HCT116 (cell line): Measurements from ENCODE around the gene ATP11B. TPM values are rescaled to one million over a fixed set of nuclear protein-coding genes. Genes with fewer than 3 reads are reported as not detected.

Experiments used
- ATAC-seq: fragments of 200-7000 bp; cut with Tn5 transposase; 2 replicates; pipeline ENCODE4 v1.9.1; 2020; ENCODE audit warnings: mild to moderate bottlenecking, moderate library complexity
- BruUV-seq: library from RNA; stranded (reverse); fragments of 400-500 nt; replicated peaks from 2 replicates; lab custom pipeline; 2021; lab: Mats Ljungman, UMichigan
- CTCF ChIA-PET: fragments of 300-600 bp; sonication (Branson Sonifier 250); formaldehyde crosslinking; loops from one replicate; lab custom pipeline; 2021; ENCODE audit warnings: antibody characterized with exemption; lab: Charles Lee
- POLR2A ChIA-PET: fragments of 300-600, 350-600 bp; sonication (Branson Sonifier 250); formaldehyde crosslinking; loops from one replicate; lab custom pipeline; 2021; ENCODE audit warnings: antibody characterized with exemption; lab: Charles Lee
- RAD21 ChIA-PET, 2 experiments: fragments of 300-600 bp; sonication (Branson Sonifier 250); formaldehyde crosslinking; loops; one replicate each; lab custom pipeline; 2023; ENCODE audit warnings: low total read pairs in 2 of 2; ENCODE audit not compliant: uncharacterized antibody in 2 of 2, unreplicated experiment in 2 of 2, low non-redundant PET in 1 of 2; lab: Charles Lee
- DNase-seq: peaks from one replicate; pipeline ENCODE4 v3.0.0-alpha.2; 2010; ENCODE audit warnings: low read depth, low spot score
- H2AFZ ChIP-seq: fragments of 200-600 bp; shearing (Covaris generic), sonication (generic); 2 replicates; pipeline ENCODE4 v1.6.1; 2017; ENCODE audit warnings: low read depth, mixed run types, mixed read lengths, antibody characterized with exemption, low read length; ENCODE audit not compliant: poor library complexity, severe bottlenecking
- H3K27ac ChIP-seq: 2 replicates; pipeline ENCODE4 v1.5.1; 2012; ENCODE audit warnings: low read depth, low read length
- H3K27me3 ChIP-seq: fragments of 200-600 bp; sonication (generic); 2 replicates; pipeline ENCODE4 v1.6.1; 2016; ENCODE audit warnings: mixed run types, low read length, mixed read lengths; ENCODE audit not compliant: insufficient read depth
- H3K36me3 ChIP-seq, 2 experiments: fragments of 200-500 bp in 1 of 2; fragments of 200-600 bp in 1 of 2; sonication (Bioruptor generic) in 1 of 2; sonication (generic) in 1 of 2; 2 replicates each; pipeline versions ENCODE4 v1.5.1 to v1.6.1; 2014 to 2016; ENCODE audit warnings: low read length in 2 of 2, inconsistent platforms in 1 of 2, mixed read lengths in 1 of 2, mixed run types in 1 of 2; ENCODE audit not compliant: insufficient read depth in 2 of 2, control insufficient read depth in 1 of 2
- H3K4me1 ChIP-seq, 2 experiments: fragments of 200-600 bp in 1 of 2; sonication (generic) in 1 of 2; 2 replicates each; pipeline versions ENCODE4 v1.5.1 to v1.6.1; 2012 to 2017; ENCODE audit warnings: low read length in 2 of 2, inconsistent platforms in 1 of 2, mild to moderate bottlenecking in 1 of 2, mixed read lengths in 1 of 2, mixed run types in 1 of 2, moderate library complexity in 1 of 2; ENCODE audit not compliant: insufficient read depth in 2 of 2, control insufficient read depth in 1 of 2
- H3K4me2 ChIP-seq: fragments of 200-600 bp; sonication (generic); 2 replicates; pipeline ENCODE4 v1.6.1; 2017; ENCODE audit warnings: mixed run types, low read length, mixed read lengths
- H3K4me3 ChIP-seq, 2 experiments: fragments of 200-600 bp in 1 of 2; sonication (generic) in 1 of 2; replicated peaks in 1 of 2; 2 replicates each; pipeline ENCODE4 v1.5.1; 2011 to 2016; ENCODE audit warnings: low read length in 2 of 2, control low read depth in 1 of 2, low read depth in 1 of 2, mild to moderate bottlenecking in 1 of 2, mixed read lengths in 1 of 2, mixed run types in 1 of 2
- H3K79me2 ChIP-seq: fragments of 200-600 bp; sonication (generic); 2 replicates; pipeline ENCODE4 v1.6.1; 2017; ENCODE audit warnings: mild to moderate bottlenecking, mixed run types, low read length, moderate library complexity, mixed read lengths; ENCODE audit not compliant: insufficient read depth
- H3K9ac ChIP-seq: fragments of 200-600 bp; sonication (generic); 2 replicates; pipeline ENCODE4 v1.6.1; 2016; ENCODE audit warnings: low read length, mixed read lengths
- H3K9me2 ChIP-seq: fragments of 200-600 bp; sonication (generic), shearing (Covaris generic); 2 replicates; pipeline ENCODE4 v1.6.1; 2017; ENCODE audit warnings: mixed run types, mild to moderate bottlenecking, moderate library complexity; ENCODE audit not compliant: insufficient read depth
- H3K9me3 ChIP-seq, 2 experiments: fragments of 200-500 bp in 1 of 2; fragments of 200-600 bp in 1 of 2; sonication (Bioruptor generic) in 1 of 2; sonication (generic) in 1 of 2; 2 replicates each; pipeline ENCODE4 v1.6.1; 2014 to 2017; ENCODE audit warnings: low read length in 2 of 2, mixed read lengths in 2 of 2, inconsistent platforms in 1 of 2, low read depth in 1 of 2, mild to moderate bottlenecking in 1 of 2, mixed run types in 1 of 2, moderate library complexity in 1 of 2; ENCODE audit not compliant: control insufficient read depth in 1 of 2, insufficient read depth in 1 of 2
- H4K20me1 ChIP-seq: fragments of 200-600 bp; sonication (generic), shearing (Covaris generic); 2 replicates; pipeline ENCODE4 v1.6.1; 2017; ENCODE audit warnings: mixed run types, mild to moderate bottlenecking, moderate library complexity; ENCODE audit not compliant: insufficient read depth
- CEBPB ChIP-seq: IDR thresholded peaks from 2 replicates; pipeline ENCODE4 v1.6.1; 2012; ENCODE audit warnings: low read depth
- EGR1 ChIP-seq: IDR thresholded peaks from 2 replicates; pipeline ENCODE4 v1.6.1; 2012; ENCODE audit warnings: low read depth
- EZH2phosphoT487 ChIP-seq: fragments of 200-600 bp; IDR thresholded peaks from 2 replicates; pipeline ENCODE4 v1.6.1; 2018; ENCODE audit warnings: antibody characterized with exemption, borderline replicate concordance
- FOSL1 ChIP-seq: IDR thresholded peaks from 2 replicates; pipeline ENCODE4 v1.6.1; 2012; ENCODE audit warnings: low read depth
- RAD21 ChIP-seq: IDR thresholded peaks from 2 replicates; pipeline ENCODE4 v1.6.1; 2012; ENCODE audit warnings: low read depth, mild to moderate bottlenecking
- SIN3A ChIP-seq: IDR thresholded peaks from 2 replicates; pipeline ENCODE4 v1.6.1; 2012; ENCODE audit warnings: low read depth
- SP1 ChIP-seq: IDR thresholded peaks from 2 replicates; pipeline ENCODE4 v1.6.1; 2012; ENCODE audit warnings: low read depth
- intact Hi-C: fragments of 100-400 bp; cut with micrococcal nuclease; formaldehyde crosslinking; loops from 2 replicates; pipeline ENCODE4 v1.10.0; 2022
- total RNA-seq: library from RNA; stranded (reverse); gene quantifications from one replicate; pipeline ENCODE4 v1.2.1, GENCODE V29; 2021; ENCODE audit not compliant: unreplicated experiment
- TF ChIP-seq, protein P1 (sequence below), 3 experiments: fragments of 200-600 bp in 1 of 3; sonication (generic) in 1 of 3; IDR thresholded peaks in 2 of 3; conservative IDR thresholded peaks in 1 of 3; 2 replicates each; pipeline ENCODE4 v1.5.1; 2012 to 2017; ENCODE audit warnings: low read depth in 2 of 3, low read length in 2 of 3, antibody characterized with exemption in 1 of 3, borderline replicate concordance in 1 of 3, control low read depth in 1 of 3, mild to moderate bottlenecking in 1 of 3, mixed read lengths in 1 of 3, mixed run types in 1 of 3, moderate library complexity in 1 of 3; ENCODE audit not compliant: insufficient read depth in 1 of 3
- TF ChIP-seq, protein P2 (sequence below): IDR thresholded peaks from 2 replicates; pipeline ENCODE4 v1.6.1; 2012; ENCODE audit warnings: low read depth
- TF ChIP-seq, protein P3 (sequence below): IDR thresholded peaks from 2 replicates; pipeline ENCODE4 v1.6.1; 2012

Gene ATP11B
- total RNA-seq, 1 experiment from 2014 or later: 53.0 TPM

DNA sequence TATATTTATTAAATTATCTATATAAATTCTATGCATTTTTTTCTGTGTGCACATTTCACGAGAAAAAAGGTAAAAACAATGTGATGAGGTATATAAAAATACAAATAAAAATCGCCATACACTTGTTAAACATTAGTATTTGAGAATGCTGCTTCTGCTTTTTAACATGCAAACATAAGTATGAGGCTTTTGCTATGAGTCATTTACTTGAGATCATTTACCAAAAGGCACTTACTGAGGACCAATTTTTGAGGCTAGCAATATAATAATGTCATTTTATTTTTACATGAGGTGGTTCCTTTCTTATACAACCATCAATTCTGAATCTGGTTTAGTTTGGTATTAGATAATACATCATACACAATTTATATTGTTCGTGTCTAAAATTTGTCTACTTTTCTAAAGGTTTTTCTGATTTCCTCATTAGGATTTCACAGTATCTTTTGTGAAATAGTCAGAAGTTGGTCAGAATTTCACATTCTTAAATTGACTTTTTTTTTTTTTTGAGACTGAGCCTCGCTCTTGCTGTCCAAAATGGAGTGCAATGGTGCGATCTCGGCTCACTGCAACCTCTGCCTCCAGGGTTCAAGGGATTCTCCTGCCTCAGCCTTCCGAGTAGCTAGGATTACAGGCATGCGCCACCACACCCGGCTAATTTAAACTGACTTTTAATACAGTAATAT lies 161.4 kb downstream of the ATP11B start:
- Histone ChIP-seq H2AFZ (no peak overlapping the region), H3K36me3 (peaks cover 0 to 5% of the 10 kb centered on the region in 2 experiments; a peak in 1 of 4 replicates), H4K20me1 (no peaks in the 10 kb centered on the region), H3K79me2 (no peaks in the 10 kb centered on the region), H3K9me2 (no peaks in the 10 kb centered on the region), H3K27ac (no peak overlapping the region), H3K9me3 (no peaks in the 10 kb centered on the region), H3K4me3 (no peak overlapping the region), H3K27me3 (no peaks in the 10 kb centered on the region), H3K4me1 (no peaks in the 10 kb centered on the region), H3K4me2 (no peak overlapping the region), H3K9ac (no peak overlapping the region)
- ChIA-PET RAD21 (no interaction called here), CTCF (no interaction called here), POLR2A (no interaction called here)
- BruUV-seq: no TSS peak
- intact Hi-C loops: no loop called here
- no peak for DNase-seq
- no peak for ATAC-seq
- TF ChIP-seq SP1 (no peak), CEBPB (no peak), SIN3A (no peak), FOSL1 (no peak), RAD21 (no peak), EZH2phosphoT487 (no peak), EGR1 (no peak)
- TF ChIP-seq, protein P1, sequence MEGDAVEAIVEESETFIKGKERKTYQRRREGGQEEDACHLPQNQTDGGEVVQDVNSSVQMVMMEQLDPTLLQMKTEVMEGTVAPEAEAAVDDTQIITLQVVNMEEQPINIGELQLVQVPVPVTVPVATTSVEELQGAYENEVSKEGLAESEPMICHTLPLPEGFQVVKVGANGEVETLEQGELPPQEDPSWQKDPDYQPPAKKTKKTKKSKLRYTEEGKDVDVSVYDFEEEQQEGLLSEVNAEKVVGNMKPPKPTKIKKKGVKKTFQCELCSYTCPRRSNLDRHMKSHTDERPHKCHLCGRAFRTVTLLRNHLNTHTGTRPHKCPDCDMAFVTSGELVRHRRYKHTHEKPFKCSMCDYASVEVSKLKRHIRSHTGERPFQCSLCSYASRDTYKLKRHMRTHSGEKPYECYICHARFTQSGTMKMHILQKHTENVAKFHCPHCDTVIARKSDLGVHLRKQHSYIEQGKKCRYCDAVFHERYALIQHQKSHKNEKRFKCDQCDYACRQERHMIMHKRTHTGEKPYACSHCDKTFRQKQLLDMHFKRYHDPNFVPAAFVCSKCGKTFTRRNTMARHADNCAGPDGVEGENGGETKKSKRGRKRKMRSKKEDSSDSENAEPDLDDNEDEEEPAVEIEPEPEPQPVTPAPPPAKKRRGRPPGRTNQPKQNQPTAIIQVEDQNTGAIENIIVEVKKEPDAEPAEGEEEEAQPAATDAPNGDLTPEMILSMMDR (IDR thresholded peaks at IDR 0.05 in 2 of 3, conservative IDR thresholded peaks at IDR 0.05 in 1 of 3; ENCODE audit: borderline replicate concordance in 1 of 3, insufficient read depth in 1 of 3, low read depth in 2 of 3, low read length in 2 of 3): no peak
- TF ChIP-seq, protein P2, sequence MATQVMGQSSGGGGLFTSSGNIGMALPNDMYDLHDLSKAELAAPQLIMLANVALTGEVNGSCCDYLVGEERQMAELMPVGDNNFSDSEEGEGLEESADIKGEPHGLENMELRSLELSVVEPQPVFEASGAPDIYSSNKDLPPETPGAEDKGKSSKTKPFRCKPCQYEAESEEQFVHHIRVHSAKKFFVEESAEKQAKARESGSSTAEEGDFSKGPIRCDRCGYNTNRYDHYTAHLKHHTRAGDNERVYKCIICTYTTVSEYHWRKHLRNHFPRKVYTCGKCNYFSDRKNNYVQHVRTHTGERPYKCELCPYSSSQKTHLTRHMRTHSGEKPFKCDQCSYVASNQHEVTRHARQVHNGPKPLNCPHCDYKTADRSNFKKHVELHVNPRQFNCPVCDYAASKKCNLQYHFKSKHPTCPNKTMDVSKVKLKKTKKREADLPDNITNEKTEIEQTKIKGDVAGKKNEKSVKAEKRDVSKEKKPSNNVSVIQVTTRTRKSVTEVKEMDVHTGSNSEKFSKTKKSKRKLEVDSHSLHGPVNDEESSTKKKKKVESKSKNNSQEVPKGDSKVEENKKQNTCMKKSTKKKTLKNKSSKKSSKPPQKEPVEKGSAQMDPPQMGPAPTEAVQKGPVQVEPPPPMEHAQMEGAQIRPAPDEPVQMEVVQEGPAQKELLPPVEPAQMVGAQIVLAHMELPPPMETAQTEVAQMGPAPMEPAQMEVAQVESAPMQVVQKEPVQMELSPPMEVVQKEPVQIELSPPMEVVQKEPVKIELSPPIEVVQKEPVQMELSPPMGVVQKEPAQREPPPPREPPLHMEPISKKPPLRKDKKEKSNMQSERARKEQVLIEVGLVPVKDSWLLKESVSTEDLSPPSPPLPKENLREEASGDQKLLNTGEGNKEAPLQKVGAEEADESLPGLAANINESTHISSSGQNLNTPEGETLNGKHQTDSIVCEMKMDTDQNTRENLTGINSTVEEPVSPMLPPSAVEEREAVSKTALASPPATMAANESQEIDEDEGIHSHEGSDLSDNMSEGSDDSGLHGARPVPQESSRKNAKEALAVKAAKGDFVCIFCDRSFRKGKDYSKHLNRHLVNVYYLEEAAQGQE: no peak
- TF ChIP-seq, protein P3, sequence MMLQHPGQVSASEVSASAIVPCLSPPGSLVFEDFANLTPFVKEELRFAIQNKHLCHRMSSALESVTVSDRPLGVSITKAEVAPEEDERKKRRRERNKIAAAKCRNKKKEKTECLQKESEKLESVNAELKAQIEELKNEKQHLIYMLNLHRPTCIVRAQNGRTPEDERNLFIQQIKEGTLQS: no peak
